ENCODE results near the gene UBE2R2.
"Not testable (repeated sequence)": the region's sequence is repeated elsewhere in the genome, so short reads cannot be mapped to it uniquely, and the experiment has no call there.

DNA sequence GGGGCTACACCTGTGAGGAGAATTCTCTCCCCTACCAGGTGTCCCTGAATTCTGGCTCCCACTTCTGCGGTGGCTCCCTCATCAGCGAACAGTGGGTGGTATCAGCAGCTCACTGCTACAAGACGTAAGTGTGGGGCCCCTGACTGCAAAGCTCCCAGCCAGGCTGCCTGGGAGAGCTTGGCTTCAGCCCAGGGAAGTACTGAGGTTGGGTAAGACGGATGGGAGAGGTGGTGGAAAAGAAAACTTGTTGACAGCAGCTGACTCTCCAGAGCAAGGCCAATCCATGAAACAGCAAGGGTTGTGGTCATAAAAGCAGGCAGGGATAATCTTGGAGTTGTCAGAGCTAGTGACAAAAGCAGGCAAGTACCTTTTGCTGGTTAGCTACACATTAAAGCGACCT lies 20.3 kb upstream of the UBE2R2 start:
- TF ChIP-seq, protein P1, sequence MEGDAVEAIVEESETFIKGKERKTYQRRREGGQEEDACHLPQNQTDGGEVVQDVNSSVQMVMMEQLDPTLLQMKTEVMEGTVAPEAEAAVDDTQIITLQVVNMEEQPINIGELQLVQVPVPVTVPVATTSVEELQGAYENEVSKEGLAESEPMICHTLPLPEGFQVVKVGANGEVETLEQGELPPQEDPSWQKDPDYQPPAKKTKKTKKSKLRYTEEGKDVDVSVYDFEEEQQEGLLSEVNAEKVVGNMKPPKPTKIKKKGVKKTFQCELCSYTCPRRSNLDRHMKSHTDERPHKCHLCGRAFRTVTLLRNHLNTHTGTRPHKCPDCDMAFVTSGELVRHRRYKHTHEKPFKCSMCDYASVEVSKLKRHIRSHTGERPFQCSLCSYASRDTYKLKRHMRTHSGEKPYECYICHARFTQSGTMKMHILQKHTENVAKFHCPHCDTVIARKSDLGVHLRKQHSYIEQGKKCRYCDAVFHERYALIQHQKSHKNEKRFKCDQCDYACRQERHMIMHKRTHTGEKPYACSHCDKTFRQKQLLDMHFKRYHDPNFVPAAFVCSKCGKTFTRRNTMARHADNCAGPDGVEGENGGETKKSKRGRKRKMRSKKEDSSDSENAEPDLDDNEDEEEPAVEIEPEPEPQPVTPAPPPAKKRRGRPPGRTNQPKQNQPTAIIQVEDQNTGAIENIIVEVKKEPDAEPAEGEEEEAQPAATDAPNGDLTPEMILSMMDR (IDR thresholded peaks at IDR 0.05; ENCODE audit: borderline replicate concordance, extremely low read depth, low read length, poor library complexity, severe bottlenecking) = not testable (repeated sequence)
- not testable (repeated sequence) for TF ChIP-seq EZH2 (IDR thresholded peaks at IDR 0.05; ENCODE audit: borderline replicate concordance, low read depth, low read length, severe bottlenecking)
